ENCODE measurements around the gene CACNA2D1. TPM values are rescaled to one million over a fixed set of nuclear protein-coding genes. Genes with fewer than 3 reads are reported as not detected.

CACNA2D1 gene
- total RNA-seq, 4 donors from 2014 or later: 17.7 to 22.0 (median 18.4) TPM

GRCh38 chr7:82106201-82106600 lies 337.4 kb downstream of the CACNA2D1 start:
- no peak for DNase-seq (ENCODE audit: low spot score in 2 of 2)
- Histone ChIP-seq H3K4me1 (no peaks in the 10 kb centered on the region), H3K27me3 (no peaks in the 10 kb centered on the region), H3K9me3 (no peaks in the 10 kb centered on the region), H3K36me3 (no peaks in the 10 kb centered on the region), H3K27ac (no peak overlapping the region), H3K4me3 (no peak overlapping the region)
- TF ChIP-seq CTCF (IDR thresholded peaks at IDR 0.05) (no peak), POLR2A (IDR thresholded peaks at IDR 0.05) (no peak), EP300 (IDR thresholded peaks at IDR 0.05) (no peak)
- 69 to 76% methylated on average over 3 of the region's 3 CpGs for whole genome bisulfite sequencing, 2 donors

GRCh38 chr7:82105463-82105862 lies 338.1 kb downstream of the CACNA2D1 start:
- Histone ChIP-seq H3K27ac (no peak overlapping the region), H3K4me1 (no peaks in the 10 kb centered on the region), H3K36me3 (no peaks in the 10 kb centered on the region), H3K9me3 (no peaks in the 10 kb centered on the region), H3K4me3 (no peak overlapping the region), H3K27me3 (no peaks in the 10 kb centered on the region)
- TF ChIP-seq POLR2A (IDR thresholded peaks at IDR 0.05): no peak
- 69 to 73% methylated on average over 3 of the region's 3 CpGs for WGBS, 2 donors
- no peak for DNase-seq (ENCODE audit: low spot score in 2 of 2)

- no peak overlapping the region for H3K27ac ChIP-seq
- no peaks in the 10 kb centered on the region for H3K4me1 ChIP-seq
- no peak for TF ChIP-seq EP300 (IDR thresholded peaks at IDR 0.05)
- no peak for TF ChIP-seq CTCF (IDR thresholded peaks at IDR 0.05)
- no peak for TF ChIP-seq POLR2A (IDR thresholded peaks at IDR 0.05)
- WGBS, 2 donors: 86 to 89% methylated on average over 2 of the region's 2 CpGs
- H3K4me3 ChIP-seq: no peak overlapping the region
- H3K36me3 ChIP-seq: no peaks in the 10 kb centered on the region
- DNase-seq (ENCODE audit: low spot score in 2 of 2): no peak
- no peaks in the 10 kb centered on the region for H3K27me3 ChIP-seq
- no peaks in the 10 kb centered on the region for H3K9me3 ChIP-seq
Measured at GRCh38 chr7:82098414-82098813, 345.2 kb downstream of the CACNA2D1 start.

- no peak overlapping the region for H3K27ac ChIP-seq
- H3K4me3 ChIP-seq: no peak overlapping the region
- TF ChIP-seq POLR2A (IDR thresholded peaks at IDR 0.05): no peak
- no peak for TF ChIP-seq CTCF (IDR thresholded peaks at IDR 0.05)
- TF ChIP-seq EP300 (IDR thresholded peaks at IDR 0.05): no peak
- no peaks in the 10 kb centered on the region for H3K36me3 ChIP-seq
- no peaks in the 10 kb centered on the region for H3K4me1 ChIP-seq
- DNase-seq (ENCODE audit: low spot score in 2 of 2): no peak
- no peaks in the 10 kb centered on the region for H3K9me3 ChIP-seq
- 76 to 86% methylated on average over 4 of the region's 4 CpGs for WGBS, 2 donors
- H3K27me3 ChIP-seq: no peaks in the 10 kb centered on the region
Measured at GRCh38 chr7:82091126-82091684, 352.4 kb downstream of the CACNA2D1 start.

- 79% methylated on average over 4 of the region's 4 CpGs for WGBS, 2 donors
- no peaks in the 10 kb centered on the region for H3K4me1 ChIP-seq
- H3K36me3 ChIP-seq: peaks cover 0 to 13% (median 0%) of the 10 kb centered on the region in 3 donors
- no peak overlapping the region for H3K4me3 ChIP-seq
- TF ChIP-seq EP300 (IDR thresholded peaks at IDR 0.05) (no peak), POLR2A (IDR thresholded peaks at IDR 0.05) (no peak)
- no peaks in the 10 kb centered on the region for H3K9me3 ChIP-seq
- H3K27ac ChIP-seq: no peak overlapping the region
- no peak for DNase-seq (ENCODE audit: low spot score in 2 of 2)
- H3K27me3 ChIP-seq: no peaks in the 10 kb centered on the region
Measured at GRCh38 chr7:82087099-82087498, 356.5 kb downstream of the CACNA2D1 start.

GRCh38 chr7:82085116-82085515 lies 358.5 kb downstream of the CACNA2D1 start:
- WGBS, 2 donors: 85 to 87% methylated on average over 4 of the region's 4 CpGs
- H3K9me3 ChIP-seq: no peaks in the 10 kb centered on the region
- TF ChIP-seq CTCF (IDR thresholded peaks at IDR 0.05): no peak
- no peak for TF ChIP-seq EP300 (IDR thresholded peaks at IDR 0.05)
- no peak for TF ChIP-seq POLR2A (IDR thresholded peaks at IDR 0.05)
- H3K36me3 ChIP-seq: peaks cover 0 to 20% (median 0%) of the 10 kb centered on the region in 3 donors
- H3K4me1 ChIP-seq: no peaks in the 10 kb centered on the region
- H3K27me3 ChIP-seq: no peaks in the 10 kb centered on the region
- H3K4me3 ChIP-seq: no peak overlapping the region
- H3K27ac ChIP-seq: no peak overlapping the region
- DNase-seq (ENCODE audit: low spot score in 2 of 2): no peak
